ENCODE results near the gene TPMT.

- TF ChIP-seq CTCF (IDR thresholded peaks at IDR 0.05) (no peak), POLR2A (IDR thresholded peaks at IDR 0.05) (no peak)
Observed at GRCh38 chr6:18126121-18126520, 28.8 kb downstream of the TPMT start.
